ENCODE data around the gene APH1A.
"Not testable (repeated sequence)": the region's sequence is repeated elsewhere in the genome, so short reads cannot be mapped to it uniquely, and the experiment has no call there.

APH1A gene

DNA sequence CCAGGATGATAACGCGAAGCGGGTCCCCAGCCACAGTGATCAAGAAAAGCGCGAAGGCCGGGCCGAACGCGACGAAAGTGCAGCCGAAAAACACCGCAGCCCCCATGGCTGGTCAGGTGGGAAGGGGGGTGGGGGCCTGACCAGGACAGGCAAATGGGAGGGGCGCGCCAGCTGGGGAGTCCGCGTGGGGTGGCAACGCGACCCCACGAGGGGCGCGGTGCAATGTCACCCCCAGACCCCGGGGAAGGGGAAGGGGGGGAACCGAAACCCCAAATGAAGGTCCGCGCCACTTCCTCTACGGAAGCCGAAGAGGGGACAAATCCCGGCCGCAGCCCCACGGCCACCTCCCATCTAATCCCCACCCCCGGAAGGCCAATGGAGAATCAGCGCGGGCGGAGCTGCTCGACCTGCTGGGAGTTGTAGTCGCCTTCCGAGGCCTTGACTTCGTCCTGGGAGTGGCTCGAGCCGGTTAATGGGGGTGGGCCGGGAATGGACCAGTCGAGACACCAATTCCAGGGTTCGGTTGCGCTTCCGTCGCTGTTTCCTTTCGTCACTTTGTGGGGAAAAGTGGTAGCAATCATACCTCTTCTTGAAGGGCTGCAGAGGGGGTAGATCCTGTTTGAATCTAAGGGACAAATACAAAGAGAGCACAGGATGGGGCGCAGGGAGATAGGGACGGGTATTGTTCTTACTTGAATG lies at the start of gene APH1A:
TSS of gene APH1A (minus strand) at position 312 of the 699 bp plus-strand sequence. CDS start at position 106, 206 bp downstream.
- peak; percentile 90 to 91 for DNase-seq (ENCODE audit: low read depth in 2 of 2)

DNA sequence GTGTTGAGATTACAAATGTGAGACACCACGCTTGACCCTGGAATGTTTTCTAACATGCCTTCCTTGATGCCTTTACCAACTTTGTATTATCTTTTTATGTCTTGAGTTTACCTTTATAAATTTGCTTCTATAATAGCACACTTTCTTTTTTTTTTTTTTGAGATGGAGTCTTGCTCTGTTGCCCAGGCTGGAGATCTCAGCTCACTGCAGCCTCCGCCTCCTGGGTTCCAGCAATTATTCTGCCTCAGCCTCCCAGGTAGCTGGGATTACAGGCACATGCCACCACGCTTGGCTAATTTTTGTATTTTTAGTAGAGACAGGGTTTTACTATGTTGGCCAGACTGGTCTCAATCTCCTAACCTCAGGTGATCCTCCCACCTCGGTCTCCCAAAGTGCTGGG lies 45.9 kb upstream of the APH1A start:
- not testable (repeated sequence) for DNase-seq (ENCODE audit: low read depth in 2 of 2)

DNA sequence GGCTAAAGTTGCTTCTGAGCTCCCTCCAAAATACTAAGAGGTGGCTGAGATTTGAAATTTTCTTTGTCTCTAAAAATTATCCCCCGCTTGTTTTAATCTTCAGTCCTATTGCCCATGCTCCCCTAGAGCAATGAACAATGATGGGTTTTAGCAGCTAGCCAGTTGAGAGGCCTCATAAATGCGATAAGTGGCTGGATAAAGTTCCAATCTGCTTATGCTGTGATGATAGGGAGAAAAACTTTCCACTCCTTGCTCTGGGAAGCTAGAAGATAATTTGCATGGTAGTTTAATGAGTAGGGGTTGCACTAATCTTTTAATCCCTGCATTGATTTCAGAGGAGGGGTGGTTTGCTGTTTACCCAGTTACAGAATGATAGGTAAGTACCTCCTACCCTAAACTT lies 42.9 kb upstream of the APH1A start:
- no peak for DNase-seq (ENCODE audit: low read depth in 2 of 2)

DNA sequence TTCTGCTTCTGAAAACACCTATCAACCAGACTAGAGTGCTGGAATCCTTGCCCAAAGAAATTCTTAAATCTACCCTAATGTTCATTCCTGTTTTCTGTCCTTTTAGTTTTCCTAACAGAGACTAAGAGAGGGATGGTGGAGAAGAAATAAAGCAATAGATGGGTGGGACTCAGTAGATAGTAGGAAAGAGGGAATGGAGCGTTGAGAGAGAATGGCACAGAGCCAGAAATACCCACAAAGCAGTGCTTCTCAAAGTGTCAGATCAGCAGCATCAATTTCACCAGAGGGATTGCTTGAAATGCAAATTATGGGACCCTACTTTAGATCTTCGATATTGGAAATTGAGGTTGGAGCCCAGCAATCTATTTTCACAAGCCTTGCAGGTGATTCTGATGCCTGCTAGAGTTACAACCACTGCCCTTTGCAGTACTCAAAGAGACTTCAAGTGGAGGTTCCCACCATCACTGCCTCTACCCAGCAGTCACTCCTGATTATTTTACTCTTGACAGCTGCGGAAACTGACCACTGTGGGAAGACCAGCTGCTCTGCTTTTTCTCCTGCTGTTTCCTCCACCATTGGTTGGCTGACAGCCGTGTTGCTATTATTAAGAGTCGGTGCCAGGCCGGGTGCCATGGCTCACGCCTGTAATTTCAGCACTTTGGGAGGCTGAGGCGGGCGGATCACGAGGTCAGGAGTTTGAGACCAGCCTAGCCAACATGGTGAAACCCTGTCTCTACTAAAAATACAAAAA lies 41.1 kb upstream of the APH1A start:
- no peak for DNase-seq (ENCODE audit: low read depth in 2 of 2)

DNA sequence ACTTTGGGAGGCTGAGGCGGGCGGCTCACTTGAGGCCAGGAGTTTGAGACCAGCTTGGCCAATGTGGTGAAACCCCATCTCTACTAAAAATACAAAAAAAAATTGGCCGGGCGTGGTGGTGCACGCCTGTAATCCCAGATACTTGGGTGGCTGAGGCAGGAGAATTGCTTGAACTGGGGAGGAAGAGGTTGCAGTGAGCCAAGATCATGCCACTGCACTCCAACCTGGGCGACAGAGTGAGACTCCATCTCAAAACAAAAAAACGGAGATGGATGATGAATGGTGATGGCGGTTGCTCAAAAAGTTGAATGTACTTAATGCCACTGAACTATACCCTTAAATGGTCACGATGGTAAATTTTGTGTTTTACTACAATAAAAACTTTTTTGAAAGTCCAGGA lies 39.8 kb upstream of the APH1A start:
- DNase-seq (ENCODE audit: low read depth in 2 of 2): not testable (repeated sequence)

DNA sequence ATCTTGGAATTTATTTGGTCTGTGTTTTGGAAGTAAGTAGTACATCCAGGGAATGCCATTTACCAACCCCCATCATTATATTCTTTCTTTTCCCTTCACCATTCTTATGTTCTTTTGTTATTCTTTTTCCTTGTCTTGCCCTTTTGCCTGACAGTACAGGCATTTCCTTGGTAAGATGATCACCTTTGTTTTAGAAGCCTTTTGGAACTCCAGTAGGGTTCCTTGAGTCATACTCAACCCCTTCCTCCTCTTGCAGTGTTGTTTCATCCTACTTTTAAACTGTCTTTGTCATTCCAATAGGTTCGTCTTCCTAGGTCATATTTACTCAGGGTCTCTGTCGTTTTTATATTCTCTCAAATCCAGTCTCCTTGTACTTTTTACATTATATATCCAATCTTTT lies 34.1 kb upstream of the APH1A start:
- DNase-seq (ENCODE audit: low read depth in 2 of 2): no peak

DNA sequence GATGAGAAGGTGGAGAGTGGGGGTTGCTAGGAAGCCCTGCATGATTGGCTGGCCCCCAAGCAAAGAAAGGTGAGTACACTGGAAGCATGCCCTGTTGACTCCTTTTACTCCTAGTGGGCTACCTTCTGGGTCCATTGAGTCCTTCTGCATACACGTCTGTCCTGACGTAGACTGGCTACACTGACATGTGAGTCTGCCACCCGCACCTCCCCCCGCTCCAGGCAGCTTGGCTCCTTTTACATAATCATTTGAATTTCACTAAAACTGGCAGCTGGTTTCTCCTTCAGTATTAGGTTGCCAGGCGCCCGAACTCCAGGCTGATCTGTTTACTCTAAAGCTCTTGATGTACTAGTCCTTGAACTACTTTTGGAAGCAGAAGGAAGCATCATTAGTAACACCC lies 33.5 kb upstream of the APH1A start:
- DNase-seq (ENCODE audit: low read depth in 2 of 2): no peak

DNA sequence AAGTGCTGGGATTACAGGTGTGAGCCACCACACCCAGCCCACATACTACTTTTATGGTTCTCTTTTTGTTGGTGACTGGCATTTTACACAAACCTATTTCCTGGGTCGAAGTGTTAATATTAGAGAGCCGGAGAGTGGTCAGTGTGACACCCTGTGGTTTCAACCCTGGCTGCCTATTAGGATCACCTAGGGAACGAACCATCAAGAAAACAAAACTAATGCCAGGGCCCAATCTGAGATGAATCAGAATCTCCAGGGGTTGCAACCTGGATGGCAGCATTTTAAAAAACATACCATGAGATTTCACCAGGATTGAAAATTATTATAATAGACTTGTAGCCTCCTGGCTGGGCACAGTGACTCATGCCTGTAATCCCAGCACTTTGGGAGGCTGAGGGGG lies 30.9 kb upstream of the APH1A start:
- DNase-seq (ENCODE audit: low read depth in 2 of 2): no peak

DNA sequence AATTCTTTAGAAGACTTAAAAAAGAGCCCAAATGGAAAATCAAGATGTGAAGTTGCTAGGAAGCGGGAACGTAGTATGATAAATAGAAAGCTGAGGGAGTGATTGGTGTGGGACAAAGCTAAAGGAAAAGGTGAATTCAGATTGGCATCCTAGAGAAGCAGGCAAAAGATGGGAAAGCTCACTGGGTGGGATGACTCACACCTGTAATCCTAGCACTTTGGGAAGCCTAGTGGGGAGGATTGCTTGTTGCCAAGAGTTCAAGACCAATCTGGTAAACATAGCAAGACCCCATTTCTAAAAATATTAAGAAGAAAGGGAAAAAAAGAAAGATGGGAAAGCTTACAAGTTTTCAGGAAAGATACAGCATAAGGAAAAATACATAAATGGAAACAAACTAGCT lies 26.7 kb upstream of the APH1A start:
- DNase-seq (ENCODE audit: low read depth in 2 of 2): no peak

DNA sequence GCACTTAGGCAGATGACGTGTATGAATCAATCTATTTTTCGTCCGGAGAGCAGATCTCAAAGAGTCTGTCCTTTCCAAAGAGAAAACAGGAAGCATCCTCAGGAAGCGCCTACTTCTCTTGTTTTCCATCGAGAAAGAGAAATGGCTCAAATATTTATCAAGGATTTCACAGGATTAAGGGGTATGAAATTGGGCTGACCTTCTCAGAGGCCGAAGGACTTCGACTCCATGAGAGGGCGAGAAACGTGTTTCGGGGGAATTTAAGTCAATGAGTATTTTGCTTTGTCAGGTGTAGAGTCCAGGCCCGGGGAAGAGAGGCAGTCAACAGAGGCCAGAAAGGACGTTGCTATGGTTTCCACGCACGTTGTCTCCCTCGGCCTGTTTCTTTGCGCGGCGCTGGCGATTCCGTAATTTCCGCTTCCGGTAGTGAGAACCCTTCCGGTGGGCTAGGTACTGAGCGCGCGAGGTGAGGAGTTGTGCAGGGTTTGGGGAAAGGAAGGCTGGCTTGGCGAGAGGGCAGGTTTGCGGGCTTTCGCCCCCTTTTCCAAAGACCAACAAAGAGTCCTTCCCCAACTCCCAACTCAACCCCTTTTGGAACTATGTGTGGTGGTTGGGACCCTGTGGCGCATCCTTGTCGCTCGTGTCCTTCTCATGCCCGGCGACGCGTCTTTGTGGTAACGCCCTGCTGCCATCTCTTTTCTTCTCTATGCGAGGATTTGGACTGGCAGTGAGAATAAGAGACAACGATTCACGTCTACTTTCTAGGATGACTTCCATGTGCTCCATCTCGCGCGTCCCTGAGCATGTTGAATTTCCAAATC lies 24.8 kb upstream of the APH1A start, which contains the start of gene MRPS21:
TSS of gene MRPS21 (plus strand) at position 429 of the 821 bp plus-strand sequence. CDS start 506 bp downstream, outside the sequence.
- peak; percentile 71 to 83 for DNase-seq (ENCODE audit: low read depth in 2 of 2)

DNA sequence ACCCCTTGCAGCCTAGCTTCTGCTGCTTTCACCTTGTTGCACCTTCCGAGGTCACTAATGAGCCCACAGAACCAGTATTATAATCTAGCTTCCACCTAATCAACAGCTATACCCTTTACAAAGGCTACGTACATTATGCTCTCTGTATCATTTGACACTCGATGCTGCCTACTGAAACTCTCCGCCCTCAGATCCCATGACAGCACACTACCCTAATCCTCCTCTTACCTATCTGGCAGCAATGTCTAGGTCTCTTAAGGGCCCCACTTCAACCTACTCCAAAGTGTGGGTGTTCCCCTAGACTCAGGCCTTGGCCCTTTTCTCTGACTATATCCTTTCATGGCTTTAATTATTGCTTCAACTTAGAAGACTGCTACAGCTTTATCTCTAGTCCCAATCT lies 20.0 kb upstream of the APH1A start:
- DNase-seq (ENCODE audit: low read depth in 2 of 2): no peak

DNA sequence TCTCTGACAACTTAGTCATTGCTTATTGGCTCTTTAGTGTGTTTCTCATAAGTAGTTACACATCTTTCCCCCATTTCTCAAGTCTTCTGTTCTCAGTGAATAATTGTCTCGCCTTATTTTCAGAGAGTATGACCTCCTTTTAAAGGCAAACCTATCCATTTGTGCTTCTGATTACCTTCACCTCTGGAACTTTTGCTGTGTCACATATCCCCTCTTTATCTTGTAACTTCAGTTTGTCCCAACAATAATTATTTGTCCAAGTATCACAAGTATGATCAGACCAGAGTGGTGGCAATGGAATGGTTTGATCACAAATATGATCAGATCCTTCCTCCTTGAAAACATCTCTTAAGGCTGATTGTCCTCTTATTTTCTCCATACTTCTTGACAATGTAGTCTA lies 19.6 kb upstream of the APH1A start:
- no peak for DNase-seq (ENCODE audit: low read depth in 2 of 2)

DNA sequence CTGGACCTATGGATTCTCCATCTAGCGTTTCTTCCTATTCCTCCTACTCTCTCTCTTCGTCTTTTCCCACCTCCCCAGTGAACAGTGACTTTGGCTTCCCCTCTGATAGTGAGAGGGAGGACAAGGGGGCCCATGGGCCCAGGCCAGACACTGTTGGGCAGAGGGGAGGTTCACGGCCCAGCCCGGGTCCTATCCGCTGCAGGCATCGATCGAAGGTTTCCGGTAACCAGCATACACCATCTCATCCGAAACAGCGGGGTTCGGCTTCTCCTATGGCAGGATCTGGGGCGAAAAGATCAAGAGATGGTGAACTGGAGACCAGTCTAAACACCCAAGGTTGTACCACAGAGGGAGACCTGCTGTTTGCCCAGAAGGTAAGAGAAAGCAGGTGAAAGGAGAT lies 14.4 kb upstream of the APH1A start:
- DNase-seq (ENCODE audit: low read depth in 2 of 2): no peak

DNA sequence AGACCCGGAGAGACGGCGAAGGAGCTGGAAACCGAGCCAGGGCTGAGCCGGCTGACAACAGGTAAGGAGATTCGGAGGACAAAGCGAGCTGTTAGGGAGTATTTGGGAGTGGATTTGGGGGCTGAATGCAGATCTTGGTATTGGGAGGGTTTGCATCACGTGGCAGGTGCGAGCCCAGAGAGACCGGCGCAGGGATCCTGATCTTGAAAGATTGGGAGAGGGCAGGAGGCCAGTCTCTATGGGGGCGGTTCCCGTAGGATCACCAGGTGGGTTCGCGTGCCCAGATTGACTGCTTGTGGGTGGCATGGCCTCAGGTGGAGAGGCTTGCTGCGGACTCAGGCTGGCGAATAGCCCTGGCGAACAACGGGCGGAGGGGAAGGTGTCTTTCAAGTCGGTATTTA lies 13.7 kb upstream of the APH1A start:
- DNase-seq (ENCODE audit: low read depth in 2 of 2): no peak

DNA sequence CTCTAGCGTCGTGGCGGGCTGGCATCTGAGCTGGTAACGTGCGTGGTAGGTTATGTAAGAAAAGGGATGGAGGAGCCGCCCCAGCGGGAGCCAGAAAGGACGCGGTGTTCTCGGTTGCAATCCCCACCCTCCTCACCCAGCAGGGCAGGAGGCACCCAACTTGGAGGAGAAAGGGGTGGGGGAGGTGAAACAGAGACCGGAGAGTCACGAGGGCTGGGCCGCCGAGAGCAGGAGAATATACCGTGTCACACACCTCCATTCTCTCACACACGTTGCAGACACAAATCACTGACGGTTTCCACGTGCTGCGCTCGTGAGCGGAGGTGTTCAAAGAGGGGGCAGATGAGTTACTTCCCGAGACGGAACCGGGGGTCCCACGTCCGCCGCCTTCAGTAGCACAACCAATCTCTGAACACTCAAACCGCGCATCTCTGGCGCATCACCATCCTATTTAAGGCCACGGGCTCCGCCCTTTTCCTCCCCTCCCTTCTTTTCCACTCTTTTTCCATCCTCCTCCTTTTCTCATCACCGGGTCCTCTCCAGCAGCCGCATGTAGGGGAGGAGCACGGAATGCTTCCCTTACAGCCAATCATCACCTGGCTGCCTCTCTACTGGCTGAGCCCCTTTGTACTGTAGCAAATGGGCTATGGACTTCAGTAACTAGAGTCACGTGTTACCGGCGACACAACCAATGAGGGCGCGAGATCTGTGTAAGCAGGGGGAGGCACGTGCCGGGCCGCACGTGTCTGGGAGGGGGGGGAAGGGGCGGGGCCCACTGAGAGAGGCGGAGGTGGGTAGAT lies 13.1 kb upstream of the APH1A start, which contains the start of gene CIART:
TSS of gene CIART (plus strand) at position 797 of the 800 bp plus-strand sequence. CDS start 714 bp downstream, outside the sequence.
- peak; percentile 30 to 55 for DNase-seq (ENCODE audit: low read depth in 2 of 2)

DNA sequence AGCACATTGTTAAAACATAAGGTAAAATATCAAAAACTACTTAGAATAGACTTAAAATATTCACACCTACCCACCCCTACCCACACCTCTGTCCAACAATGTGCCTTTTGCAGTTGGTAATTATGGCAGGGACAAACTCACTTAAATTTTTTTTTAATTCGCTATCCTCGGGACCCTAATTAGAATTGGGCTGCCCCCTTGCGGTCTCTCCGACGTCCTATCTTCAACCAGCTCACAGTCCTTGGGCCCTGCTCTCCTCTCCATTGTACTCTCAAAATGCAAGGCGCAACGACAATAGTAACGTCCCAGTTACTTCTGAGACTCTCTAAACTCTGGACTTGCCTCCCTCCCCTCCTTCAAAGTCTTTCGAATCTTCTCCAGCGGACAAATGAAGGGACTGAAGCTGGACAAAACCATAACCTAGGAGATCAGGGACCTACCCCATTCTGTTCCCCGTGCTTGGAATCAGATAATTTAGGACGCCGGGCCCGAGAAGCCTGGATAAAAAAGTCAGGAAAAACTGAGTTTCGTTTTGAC lies 12.5 kb upstream of the APH1A start:
- DNase-seq (ENCODE audit: low read depth in 2 of 2): peak; percentile 20 to 35

DNA sequence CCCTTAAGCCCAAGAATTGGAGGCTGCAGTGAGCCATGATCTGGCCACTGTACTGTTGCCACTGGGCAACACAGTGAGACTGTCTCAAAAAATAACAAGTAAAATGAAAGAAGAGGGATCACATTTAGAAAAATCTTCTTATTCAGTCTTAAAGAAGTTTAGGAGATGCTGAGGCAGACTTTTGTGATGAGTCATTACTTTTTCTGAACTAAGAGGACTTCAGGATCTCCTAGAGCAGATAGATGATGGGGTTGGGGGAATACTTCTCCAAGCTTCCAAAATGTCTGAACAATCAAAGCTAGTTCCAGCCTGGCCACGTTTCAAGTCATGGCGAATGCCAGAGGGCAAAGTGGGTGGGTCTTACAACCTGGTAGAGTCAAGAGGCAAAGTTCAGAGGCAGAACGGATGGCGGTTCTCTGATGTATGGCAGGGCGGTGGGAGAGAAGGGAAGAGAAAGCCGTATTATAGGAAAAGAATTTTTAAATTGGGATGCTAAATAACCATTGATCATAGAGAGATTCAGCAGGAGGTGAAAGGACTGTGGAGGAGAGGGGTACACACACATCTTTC lies 11.4 kb upstream of the APH1A start:
- DNase-seq (ENCODE audit: low read depth in 2 of 2): no peak

DNA sequence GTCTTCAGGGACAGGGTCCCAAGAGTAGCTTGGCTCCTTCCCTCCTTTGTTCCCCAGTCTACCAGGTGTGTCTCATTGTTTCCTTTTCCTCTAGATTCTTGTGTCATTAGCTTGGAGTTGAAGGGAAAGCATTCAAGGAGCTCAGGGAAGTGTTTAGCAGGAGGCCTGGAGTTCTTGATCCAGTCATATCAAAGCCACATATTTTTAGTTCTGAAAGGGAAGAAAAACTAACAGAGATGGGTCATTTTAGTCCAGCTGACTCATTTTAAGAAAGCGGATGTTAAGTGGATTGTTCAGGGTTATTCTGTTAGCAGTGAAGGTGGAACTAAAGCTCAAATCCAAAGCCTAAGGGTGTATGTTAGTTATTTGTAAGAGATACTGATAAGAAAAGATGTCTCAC lies 4.5 kb upstream of the APH1A start:
- DNase-seq (ENCODE audit: low read depth in 2 of 2): no peak

DNA sequence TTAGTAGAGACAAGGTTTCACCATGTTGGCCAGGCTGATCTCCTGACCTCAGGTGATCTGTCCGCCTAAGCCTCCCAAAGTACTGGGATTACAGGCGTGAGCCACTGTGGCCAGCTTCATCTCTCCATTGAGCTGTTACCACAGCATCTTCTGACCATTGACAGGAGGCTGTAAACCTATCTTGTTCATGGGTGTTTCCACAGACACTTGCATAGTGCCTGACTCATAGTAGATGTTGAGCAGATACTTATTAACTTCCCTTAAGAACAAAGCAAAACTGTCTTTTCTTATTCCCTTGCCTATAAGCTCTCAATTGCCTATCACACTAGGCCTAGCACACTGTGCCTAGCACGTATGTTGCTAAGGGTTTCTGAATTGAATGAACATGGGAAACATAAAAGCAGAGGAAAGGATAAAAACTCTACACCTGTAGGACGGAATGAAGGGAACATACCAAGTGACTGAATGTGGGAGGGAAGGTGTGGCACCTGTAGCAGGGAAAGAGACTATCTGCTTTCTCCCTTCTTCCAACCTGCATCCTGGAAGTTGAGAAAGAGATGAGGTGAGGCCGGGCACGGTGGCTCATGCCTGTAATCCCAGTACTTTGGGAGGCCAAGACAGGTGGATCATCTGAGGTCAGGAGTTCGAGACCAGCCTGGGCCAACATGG lies 2.6 kb upstream of the APH1A start:
- no peak for DNase-seq (ENCODE audit: low read depth in 2 of 2)

DNA sequence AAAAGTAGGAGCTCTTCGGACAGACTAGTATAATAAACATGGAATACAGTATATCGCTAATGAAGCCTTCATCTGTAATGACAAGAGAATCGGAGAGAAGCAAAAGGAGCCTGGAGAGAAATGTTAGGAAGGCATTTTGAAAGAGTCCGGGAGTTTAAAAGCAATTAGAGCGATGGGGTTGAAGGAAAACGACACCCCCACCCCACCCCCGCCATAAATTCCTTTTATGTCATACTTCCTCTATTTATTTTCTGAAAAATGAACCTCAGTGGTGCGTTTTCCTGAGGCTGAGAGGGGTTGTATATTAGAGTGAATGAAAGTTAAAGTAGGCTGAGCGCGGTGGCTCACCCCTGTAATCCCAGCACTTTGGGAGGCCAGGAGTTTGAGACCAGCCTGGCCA lies 635 bp upstream of the APH1A start:
- no peak for DNase-seq (ENCODE audit: low read depth in 2 of 2)

All from stimulated activated CD8-positive, alpha-beta memory T cell treated with anti-CD3 and anti-CD28 coated beads, Interleukin-2, amount 100 ng/mL, for 48 hours (primary cell).